Panc1 (cell line): ENCODE results near the gene IL17C.

ENCODE experiments used
- CTCF ChIP-seq: fragments of 450-650 bp; IDR thresholded peaks from 2 replicates; pipeline ENCODE4 v1.5.1; 2017; ENCODE audit warnings: mild to moderate bottlenecking
- POLR2AphosphoS5 ChIP-seq: IDR thresholded peaks from 2 replicates; pipeline ENCODE4 v1.6.1; 2012; ENCODE audit warnings: mild to moderate bottlenecking, low read depth, low read length, moderate library complexity
- REST ChIP-seq, 2 experiments: IDR thresholded peaks; 2 replicates each; pipeline ENCODE4 v1.6.1; 2011 to 2012; ENCODE audit warnings: low read depth in 2 of 2, control low read depth in 1 of 2, low read length in 1 of 2, mild to moderate bottlenecking in 1 of 2, moderate library complexity in 1 of 2; ENCODE audit not compliant: insufficient read depth in 1 of 2
- TCF7L2 ChIP-seq: IDR thresholded peaks from 2 replicates; pipeline ENCODE4 v1.6.1; 2011; ENCODE audit warnings: mild to moderate bottlenecking, low read depth, low read length, inconsistent platforms

- no peak for TF ChIP-seq CTCF
- no peak for TF ChIP-seq POLR2AphosphoS5
- TF ChIP-seq REST (IDR thresholded peaks at IDR 0.05; ENCODE audit: insufficient read depth in 1 of 2, low read depth in 2 of 2, low read length in 1 of 2) = no peak
- TF ChIP-seq TCF7L2 = no peak
Observed at GRCh38 chr16:88597856-88598491, 40.4 kb upstream of the IL17C start.
